B cell (primary cell): ENCODE data around the gene AFF1.

Experiments
- CTCF ChIP-seq: fragments of 200-600 bp; IDR thresholded peaks from one replicate; pipeline ENCODE4 v1.8.0; 2022; ENCODE audit warnings: antibody characterized with exemption, mild to moderate bottlenecking
- EZH2 ChIP-seq: IDR thresholded peaks from 2 replicates; pipeline ENCODE4 v1.6.1; 2012; ENCODE audit warnings: borderline replicate concordance, low read depth, mild to moderate bottlenecking, moderate library complexity, low read length; ENCODE audit not compliant: insufficient read depth, poor library complexity, severe bottlenecking

GRCh38 chr4:87009095-87009648 lies 74.4 kb downstream of the AFF1 start:
- no peak for TF ChIP-seq CTCF
- TF ChIP-seq EZH2, result no peak
